ENCODE results near the gene CLMP.
"Not testable (repeated sequence)": the region's sequence is repeated elsewhere in the genome, so short reads cannot be mapped to it uniquely, and the experiment has no call there.

The CLMP gene

DNA sequence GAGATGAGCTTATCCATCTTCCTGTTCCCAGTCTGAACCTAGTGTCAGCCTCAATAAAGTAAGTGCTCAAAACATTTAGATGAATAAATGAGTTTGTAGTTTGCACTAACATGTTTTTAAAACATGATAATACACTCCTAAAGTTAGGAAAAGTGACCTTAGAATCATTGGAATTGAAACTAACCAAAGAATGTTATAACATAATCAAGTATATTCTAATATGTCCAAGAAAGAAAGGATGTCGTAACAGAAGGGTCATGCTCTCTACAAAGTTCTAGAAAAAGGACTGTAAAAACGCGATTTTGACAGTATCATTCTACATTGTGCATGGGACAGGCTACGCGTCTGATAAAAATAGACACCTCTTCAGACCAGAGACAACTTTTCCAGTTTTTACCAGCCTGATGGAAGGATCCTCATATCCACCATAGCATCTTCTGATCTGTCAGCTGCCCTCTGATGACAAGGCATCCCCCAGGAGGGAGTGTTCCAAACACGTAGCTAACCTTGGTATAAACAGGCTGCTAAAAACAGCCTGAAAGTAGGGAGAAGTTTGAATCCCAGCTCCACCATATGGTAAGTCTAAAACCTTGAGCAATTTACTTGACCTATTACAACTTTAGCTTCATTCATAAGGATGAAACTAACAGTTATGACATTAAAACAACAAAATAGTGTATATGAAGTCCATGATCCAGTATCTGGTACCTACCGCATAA is 30.2 kb downstream of the CLMP start:
- DNase-seq = no peak

DNA sequence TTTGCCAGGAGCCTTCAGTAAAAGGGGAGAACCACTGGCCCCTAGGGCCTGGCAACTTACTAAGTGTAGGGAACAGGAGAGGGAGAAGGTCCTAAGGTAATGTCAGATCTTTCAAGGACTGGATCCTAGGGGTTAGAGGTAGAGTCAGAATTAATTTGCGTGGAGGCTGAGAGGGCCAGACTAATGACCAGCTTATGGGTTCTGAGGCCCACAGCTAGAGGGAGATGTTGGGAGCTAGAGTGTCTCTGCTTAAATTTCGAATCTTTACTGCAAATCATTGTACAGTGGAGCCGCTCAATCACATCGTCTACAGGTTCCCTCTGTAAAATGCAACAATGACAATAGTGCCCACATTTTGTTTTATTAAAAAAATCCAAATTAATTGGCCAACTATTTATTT is 31.4 kb downstream of the CLMP start:
- no peak for DNase-seq

DNA sequence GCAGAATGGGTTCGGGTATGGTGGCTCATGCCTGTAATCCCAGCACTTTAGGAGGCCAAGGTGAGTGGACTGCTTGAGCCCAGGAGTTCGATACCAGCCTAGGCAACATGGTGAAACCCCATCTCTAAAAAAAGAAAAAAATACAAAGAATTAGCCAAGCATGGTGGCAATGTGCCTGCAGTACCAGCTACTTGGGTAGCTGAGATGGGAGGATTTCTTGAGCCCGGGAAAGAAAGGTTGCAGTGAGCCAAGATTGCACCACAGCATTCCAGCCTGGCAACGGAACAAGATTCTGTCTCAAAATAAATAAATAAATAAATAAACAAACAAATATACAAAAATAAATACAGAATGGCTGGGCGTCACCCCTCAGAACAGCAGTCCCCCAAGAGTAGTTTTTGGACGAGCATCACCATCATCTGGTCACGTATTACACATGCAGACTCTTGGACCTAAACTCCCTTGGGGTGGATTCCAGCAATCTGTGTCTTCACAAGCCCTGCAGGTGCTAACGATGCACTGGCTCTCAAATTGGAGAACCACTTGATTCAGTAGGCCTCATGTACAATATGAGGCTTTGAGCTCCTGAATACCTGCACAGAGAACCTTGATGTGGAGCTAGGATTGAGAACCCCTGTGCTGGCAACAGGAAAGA is 33.5 kb downstream of the CLMP start:
- DNase-seq = no peak

DNA sequence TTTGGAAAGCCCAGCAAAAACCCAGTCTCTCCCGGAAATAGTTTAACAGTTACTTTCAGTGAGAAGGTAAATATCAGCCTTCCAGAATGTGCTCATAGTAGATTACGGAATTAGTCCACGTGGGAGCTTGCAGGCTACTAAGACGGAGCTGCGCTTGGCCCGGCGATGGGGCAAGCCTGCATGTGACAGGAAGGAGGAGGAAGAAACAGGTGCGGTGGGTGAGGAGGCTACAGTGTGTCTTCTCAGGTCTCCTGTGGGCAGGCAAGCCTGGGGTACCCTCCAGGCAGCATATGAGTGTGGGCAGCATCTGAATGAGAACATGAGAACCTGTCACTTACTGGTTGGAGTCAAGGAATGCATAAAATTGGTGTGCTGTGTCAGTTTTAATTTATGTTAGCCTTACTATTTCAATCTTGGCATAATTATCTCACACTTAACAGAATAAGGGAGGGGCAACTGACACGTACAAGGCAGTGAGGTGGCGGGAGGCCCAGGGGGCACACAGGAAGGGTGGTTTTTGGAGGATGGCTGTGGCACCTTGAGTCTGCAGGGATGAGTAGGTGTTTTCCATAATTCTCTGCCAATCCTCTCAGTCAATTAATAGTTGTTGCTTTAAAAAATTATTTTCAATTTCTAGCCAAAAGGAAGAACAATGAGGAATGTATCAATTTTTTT is 35.7 kb downstream of the CLMP start:
- DNase-seq = no peak

DNA sequence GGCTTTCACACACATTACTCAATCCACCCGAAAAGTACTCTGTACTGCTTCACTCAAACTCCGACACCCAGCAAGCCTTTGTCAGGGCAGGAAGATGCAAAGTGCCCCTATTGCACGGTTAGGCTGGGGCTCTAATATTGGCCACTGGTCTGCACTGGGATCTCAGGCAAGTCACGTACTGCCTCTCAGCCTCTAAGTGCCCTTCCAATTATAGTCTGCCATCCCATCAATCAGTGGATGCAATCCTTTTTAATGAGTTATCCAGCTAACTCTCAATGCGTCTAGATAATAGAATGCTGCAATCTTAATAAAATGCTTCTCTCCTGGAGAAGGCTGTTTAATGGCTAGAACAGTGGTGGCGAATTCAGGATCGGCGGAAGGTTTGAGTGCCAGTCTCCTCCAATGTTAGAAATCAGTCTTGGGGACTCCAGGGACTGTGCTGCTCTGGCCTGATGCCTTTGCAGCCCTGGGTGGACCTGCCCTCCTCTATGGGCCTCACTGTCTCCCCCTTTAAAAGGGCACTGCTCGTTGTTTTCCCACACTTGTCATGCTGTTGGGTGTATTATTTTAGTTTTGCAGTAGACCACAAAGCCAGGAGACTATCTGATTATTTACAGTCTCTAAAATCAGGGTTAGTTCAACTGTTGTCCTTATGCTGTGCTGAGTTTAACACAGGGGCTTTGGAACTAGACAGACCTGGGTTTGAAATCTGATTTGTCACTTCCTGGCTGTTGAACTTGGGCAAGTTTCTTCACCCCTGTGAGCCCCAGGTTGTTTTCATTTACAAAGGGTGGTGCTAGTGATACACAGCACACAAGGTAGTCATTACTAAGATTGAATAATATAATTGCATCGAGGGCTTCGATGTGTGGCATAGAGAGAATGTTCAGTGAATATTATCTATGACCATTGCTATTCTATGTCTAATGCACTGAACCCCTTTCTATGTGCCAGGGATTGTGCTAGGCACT is 36.7 kb downstream of the CLMP start:
- DNase-seq = no peak

DNA sequence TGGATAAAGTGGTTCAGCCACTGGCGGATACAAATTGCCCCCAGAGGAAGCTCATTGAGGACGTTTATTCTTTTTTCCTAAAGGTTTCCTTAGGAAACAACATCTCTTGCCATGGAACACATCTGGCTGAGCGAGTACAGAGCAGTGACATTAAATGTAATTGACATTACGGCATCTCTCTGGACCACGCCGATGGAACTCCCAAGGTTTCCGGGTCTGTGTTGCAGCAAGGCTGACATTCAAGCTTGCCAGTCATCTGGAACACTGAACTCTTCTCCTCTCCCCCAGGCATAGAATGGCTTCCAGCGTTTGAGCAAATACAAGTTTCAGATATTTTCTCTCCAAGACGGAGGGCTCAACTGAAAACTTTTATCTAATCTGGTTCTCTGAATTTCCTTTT is 42.1 kb downstream of the CLMP start:
- no peak for DNase-seq

DNA sequence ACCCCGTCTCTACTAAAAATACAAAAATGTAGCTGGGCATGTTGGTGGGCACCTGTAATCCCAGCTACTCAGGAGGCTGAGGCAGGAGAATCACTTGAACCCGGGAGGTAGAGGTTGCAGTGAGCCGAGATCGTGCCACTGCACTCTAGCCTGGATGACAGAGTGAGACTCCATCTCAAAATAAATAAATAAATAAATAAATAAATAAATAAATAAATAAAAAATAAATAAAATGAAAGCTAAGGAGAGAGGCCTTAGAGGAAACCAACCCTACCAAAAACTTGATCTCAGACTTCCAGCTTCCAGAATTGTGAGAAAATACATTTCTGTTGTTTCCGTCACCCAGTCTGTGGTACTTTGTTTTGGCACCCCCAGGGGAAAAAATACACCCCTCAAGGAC is 42.7 kb downstream of the CLMP start:
- DNase-seq = not testable (repeated sequence)

DNA sequence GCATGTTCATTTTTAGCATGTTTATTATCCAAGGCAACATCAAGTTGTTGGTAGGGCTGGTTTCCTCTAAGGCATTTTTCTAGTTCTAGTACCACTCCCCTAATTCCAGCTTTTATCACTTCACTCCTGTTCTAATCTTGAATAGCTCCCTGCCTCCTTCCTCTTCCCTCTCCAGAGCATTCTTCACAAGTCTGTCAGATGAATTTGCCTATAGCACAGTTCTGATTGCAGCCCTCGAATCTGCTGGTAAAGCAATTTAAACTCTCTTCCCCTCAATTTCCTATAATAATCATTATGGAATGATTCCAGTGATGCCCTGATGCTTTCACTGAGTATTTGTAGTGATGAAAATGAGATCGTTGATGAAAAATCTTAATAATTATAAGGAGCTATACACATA is 43.3 kb downstream of the CLMP start:
- DNase-seq = no peak

DNA sequence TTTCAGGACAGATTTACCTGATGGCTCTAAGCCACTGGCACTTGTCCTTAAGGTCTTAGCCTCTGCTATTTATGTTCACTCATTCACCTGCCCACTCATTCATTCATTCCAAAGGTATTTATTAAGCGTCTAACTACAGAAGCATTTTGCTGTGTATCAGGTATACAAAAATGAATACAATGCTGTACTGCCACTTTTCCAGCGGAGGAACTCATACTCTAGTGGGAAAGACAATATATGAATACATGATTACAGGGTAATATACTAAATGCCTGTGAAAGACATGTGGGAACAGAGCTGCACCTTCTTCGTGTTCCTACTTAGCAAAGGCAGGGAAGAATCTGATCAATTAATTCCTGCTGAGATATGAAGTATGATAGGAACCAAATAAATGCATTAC is 43.7 kb downstream of the CLMP start:
- DNase-seq = no peak

DNA sequence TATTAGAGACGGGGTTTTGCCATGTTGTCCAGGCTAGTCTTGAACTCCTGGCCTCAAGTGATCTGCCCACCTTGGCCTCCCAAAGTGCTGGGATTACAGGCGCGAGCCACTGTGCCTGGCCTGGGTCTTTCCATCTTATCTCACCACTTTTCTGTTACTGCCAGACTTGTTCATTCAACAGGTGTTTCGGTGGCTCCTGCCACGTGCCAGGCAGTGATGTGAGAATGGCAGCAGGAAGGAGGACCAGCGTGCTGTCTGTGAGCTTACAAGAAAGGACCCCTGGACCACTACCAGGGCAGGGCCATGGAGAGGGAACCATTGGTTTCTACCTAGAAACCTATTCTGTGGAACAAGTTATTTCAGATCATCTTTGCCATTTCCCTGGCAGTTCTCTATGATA is 44.2 kb downstream of the CLMP start:
- DNase-seq = no peak

DNA sequence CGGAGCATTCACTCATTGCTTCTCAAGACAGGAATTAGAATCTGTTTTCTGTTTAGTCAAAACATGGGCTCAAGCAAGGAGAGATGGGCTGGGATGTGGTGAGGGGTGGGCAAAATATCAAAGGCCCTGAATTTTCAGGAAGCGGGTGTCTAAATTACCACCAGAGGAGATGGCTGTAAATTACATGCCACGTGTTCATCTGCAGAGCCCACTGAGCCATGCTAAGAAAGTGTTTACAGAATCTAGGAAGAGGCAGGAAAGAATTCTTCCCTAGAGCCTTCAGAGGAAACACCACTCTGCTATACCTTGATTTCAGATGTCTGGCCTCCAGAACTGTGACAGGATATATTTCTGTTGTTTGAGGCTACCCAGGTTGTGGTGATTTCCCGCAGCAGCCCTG is 46.1 kb downstream of the CLMP start:
- DNase-seq = no peak

DNA sequence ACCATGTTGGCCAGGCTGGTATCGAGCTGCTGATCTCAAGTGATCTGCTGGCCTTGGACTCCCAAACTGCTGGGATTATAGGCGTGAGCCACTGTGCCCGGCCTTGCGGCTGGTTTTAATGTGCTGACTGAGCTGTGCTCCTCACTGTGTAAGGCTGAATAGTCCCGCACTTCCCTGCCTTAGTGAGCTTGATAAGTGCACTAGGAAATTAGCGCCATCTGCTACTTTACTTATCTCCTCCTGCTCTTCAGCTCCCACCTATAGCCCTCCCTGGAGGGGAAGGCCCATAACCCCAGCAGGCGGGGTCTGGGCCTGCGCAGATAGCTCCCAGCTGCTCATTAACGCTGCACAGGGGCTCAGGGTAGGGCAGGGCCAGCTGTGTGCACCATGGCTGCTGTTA is 49.4 kb downstream of the CLMP start:
- DNase-seq = no peak

DNA sequence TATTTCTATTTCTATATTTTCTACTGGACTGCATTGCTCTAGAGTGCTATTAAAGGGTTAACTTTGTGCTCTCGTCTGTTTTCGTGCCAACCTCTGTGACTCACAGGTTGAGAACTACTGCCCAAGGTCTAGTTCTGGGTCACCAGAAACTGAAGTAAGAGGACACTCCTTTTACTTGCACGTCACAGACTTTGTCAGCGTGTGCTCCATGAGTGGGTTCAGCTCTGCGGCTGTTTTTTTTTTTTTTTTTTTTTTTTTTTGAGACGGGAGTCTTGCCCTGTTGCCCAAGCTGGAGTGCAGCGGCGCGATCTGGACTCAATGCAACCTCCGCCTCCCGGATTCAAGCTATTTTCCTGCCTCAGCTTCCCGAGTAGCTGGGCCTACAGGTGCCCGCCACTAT is 49.8 kb downstream of the CLMP start:
- DNase-seq = no peak

DNA sequence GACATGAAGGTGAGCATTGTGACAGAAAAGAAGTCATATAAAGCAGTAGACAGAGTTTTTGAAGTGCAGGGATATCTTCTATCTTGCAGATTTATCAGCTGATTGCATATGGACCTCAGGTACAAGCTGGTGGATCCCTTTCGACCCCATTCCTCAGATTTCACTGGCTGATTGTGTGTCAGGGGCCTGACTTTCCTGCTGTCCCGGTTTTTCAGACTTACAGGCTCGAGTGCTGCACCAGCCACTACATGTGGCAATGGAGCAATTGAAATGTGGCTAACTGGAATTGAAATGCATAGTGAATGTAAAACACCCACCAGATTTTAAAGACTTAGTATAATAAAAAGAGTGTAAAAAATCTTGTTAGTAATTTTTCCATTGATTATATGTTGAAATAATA is 50.3 kb downstream of the CLMP start:
- no peak for DNase-seq

DNA sequence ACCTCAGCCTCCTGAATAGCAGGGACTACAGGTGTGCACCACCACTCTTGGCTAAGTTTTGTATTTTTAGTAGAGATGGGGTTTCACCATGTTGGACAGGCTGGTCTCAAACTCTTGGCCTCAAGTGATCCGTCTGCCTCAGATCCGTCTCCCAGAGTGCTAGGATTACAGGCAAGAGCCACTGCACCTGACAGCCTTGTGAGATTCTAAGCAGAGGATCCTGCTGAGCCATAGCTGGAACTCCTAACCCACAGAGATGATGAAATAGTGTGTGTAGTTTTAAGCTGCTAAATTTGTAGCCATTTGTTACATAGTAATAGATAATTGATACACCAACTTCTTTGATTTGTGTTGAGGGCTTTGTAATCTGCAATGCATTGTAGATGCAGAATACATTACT is 51.1 kb downstream of the CLMP start:
- DNase-seq = no peak

DNA sequence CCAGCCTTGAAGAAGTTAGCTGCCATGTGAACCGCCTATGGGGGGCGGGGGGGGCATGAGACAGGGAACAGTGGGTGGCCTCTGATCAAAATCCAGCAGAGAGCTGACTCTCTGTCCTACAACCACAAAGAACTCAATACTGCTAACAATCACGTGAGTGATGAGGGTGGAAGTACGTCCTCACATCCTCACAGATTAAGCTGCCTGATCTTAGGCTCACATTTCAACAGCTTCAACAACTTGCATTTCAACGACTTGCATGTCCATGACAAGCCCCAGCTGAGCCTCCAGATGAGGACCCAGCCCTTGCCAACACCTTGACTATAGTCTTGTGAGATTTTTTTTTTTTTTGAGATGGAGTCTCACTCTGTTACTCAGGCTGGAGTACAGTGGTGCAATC is 51.6 kb downstream of the CLMP start:
- DNase-seq = no peak

DNA sequence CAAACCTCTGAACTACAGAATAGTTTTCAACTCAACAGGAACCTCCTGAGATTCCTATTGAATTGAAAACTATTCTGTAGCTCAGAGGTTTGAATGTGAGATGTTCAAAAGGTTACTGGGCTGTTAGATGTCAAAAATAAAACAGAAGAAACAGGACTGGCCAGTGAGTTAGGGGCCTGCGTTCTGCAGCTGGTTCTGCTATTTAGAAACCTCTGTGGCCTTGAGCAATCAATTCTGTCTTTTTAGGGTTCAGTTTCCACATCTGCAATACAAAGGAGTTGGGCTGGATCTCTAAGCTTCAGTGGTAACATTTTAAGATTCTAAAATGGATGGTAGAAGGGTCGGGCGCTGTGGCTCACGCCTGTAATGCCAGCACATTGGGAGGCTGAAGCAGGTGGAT is 55.8 kb downstream of the CLMP start:
- DNase-seq = no peak

DNA sequence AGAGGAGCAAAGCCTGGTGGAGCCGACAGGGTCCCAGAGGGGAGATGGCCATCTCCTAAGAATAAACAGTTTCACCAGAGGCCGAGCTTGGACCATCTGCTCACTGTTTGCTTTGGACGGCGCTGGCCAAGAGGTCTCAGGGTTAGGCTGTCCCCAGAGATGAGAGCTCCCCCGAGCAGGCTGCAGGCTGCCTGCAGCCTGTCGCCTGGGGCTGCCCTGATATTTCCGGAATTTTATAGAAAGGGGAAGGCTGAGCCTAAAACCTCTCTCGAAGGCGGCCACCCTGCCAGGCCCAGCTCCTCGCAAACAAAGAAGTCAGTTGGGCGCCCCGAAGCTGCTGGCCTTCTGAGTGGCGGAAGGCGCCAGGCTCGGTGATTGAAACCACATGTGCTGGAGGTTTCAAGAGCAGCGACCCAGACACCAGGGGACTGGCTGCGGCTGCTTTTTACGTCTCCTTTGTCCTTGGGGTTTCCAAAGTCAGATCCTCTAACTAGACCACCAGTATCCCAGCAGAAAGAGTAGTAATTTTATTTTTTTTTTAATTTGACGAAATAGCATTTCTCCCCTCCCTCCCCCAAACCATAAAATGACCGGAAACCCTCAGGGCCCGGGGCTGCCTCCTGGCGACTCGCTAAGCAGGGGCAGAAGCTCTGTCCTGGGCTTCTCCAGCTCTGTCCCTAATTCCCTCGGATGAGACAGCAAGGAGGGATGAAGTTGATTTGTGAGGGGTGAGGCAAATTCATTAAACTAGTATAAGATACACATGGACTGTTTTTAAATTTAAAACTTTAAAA is 57.4 kb downstream of the CLMP start:
- peak in 1 of 2 donors; percentile 3 for DNase-seq

DNA sequence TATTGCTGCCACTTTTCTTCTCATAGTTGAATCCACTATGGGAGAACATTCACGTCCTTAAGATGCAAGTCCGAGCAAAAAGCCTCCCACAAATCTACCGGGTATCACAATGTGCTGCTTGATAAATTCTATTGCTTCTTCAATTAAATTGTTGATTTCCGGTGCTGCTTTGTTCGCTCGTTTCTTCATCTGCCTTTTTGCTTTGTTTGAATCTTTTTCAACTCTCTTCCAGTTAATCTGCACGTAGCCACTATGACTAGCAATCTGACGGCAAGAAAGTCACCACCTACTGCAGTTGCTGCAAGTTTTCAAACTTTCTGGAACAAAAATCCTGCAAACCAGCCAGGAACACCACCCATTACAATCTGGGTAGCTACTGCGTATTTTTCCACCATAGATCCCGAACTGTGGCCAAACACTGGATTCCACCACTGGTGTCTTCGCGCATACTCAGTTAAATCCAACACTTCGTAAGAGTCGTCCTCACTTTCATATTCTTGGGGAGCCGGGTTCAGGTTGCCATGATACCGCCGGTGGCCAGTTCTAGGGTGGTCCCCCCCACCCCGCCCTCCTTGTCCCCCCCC is 59.1 kb downstream of the CLMP start:
- DNase-seq = no peak

DNA sequence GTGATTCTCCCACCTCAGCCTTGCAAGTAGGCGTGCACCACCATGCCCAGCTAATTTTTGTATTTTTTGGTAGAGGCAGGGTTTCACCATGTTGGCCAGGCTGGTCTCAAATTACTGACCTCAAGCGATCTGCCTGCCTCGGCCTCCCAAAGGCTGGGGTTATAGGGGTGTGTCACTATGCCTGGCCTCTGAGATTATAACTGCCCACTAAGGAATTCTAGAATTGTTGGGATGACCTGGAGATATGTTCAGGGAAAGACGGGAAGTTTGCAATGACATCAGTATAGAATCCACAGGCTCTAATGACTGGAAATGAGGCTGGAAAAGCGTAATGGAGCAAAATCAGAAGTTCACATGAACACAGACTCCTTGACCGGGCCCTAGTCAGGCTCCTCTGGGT is 62.2 kb downstream of the CLMP start:
- no peak for DNase-seq

DNA sequence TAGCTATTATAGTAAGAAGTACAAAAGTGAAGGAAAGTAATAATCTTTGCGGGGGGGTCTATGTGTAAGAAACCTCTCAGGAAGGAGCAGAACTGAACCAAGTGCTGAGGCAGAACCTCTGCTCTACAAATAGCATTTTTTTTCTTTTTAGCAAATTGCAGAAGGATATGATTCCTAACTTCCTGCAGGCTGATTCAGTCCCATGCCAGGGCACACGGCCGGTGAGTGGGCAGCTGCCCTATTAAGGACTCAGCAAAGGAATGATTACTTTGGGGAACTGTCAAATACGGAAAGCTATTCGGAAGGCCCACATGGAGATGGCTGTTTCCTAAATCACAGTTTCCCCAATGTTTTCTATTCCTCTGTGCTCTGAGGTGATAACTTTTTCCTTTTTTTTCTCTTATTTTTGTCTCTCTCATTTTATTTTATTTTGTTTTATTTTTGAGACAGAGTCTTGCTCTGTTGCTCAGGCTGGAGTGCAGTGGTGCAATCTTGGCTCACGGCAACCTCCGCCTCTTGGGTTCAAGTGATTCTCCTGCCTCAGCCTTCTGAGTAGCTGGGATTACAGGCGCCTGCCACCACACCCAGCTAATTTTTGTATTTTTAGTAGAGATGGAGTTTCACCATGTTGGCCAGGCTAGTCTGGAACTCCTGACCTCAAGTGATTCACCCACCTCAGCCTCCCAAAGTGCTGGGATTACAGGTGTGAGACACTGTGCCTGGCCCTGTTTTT is 62.8 kb downstream of the CLMP start:
- DNase-seq = not testable (repeated sequence)
